DOHH2 (cell line): Measurements from ENCODE around the gene SESN2.

Source experiments
- H3F3A ChIP-seq: fragments of 200-600 bp; sonication (generic), shearing (Covaris generic); 2 replicates; pipeline ENCODE4 v1.6.0; 2016; ENCODE audit warnings: antibody characterized with exemption, mild to moderate bottlenecking; ENCODE audit not compliant: control insufficient read depth, insufficient read depth
- H3K27ac ChIP-seq: fragments of 200-600 bp; sonication (generic); 2 replicates; pipeline ENCODE4 v1.5.1; 2014; ENCODE audit warnings: low read depth, mild to moderate bottlenecking, low read length, moderate library complexity
- H3K27me3 ChIP-seq: fragments of 200-600 bp; sonication (generic); 2 replicates; pipeline ENCODE4 v1.6.1; 2014; ENCODE audit warnings: mild to moderate bottlenecking, low read length, mixed read lengths; ENCODE audit not compliant: control insufficient read depth
- H3K36me3 ChIP-seq: fragments of 200-600 bp; sonication (generic); 2 replicates; pipeline ENCODE4 v1.6.1; 2014; ENCODE audit warnings: mild to moderate bottlenecking, low read length, moderate library complexity, mixed read lengths; ENCODE audit not compliant: control insufficient read depth
- H3K4me1 ChIP-seq: fragments of 200-600 bp; sonication (generic); 2 replicates; pipeline ENCODE4 v1.6.1; 2014; ENCODE audit warnings: mild to moderate bottlenecking, low read length, mixed read lengths; ENCODE audit not compliant: control insufficient read depth
- H3K4me2 ChIP-seq: fragments of 200-600 bp; sonication (generic); 2 replicates; pipeline ENCODE4 v1.6.0; 2014; ENCODE audit warnings: mild to moderate bottlenecking, low read length, moderate library complexity
- H3K4me3 ChIP-seq: fragments of 200-600 bp; sonication (generic); 2 replicates; pipeline ENCODE4 v1.5.1; 2014; ENCODE audit warnings: mild to moderate bottlenecking, low read length, mixed read lengths
- H3K79me2 ChIP-seq: fragments of 200-600 bp; sonication (generic); 2 replicates; pipeline ENCODE4 v1.6.1; 2014; ENCODE audit warnings: mild to moderate bottlenecking, low read length, mixed read lengths; ENCODE audit not compliant: control insufficient read depth
- H3K9me2 ChIP-seq: fragments of 200-600 bp; sonication (generic); replicated peaks from 2 replicates; pipeline ENCODE4 v1.6.1; 2014; ENCODE audit warnings: mild to moderate bottlenecking, low read length, mixed read lengths; ENCODE audit not compliant: control insufficient read depth
- H3K9me3 ChIP-seq: fragments of 200-600 bp; sonication (generic); 2 replicates; pipeline ENCODE4 v1.6.1; 2014; ENCODE audit warnings: antibody characterized with exemption, low read length, mixed read lengths; ENCODE audit not compliant: control insufficient read depth, insufficient read depth
- H4K20me1 ChIP-seq: fragments of 200-600 bp; sonication (generic); 2 replicates; pipeline ENCODE4 v1.6.0; 2014; ENCODE audit warnings: low read depth, mild to moderate bottlenecking, antibody characterized with exemption, low read length, moderate library complexity; ENCODE audit not compliant: control insufficient read depth, insufficient read depth
- CTCF ChIP-seq: fragments of 200-600 bp; sonication (generic); IDR thresholded peaks from one replicate; pipeline ENCODE4 v1.5.1; 2014; ENCODE audit warnings: antibody characterized with exemption, mild to moderate bottlenecking, low read depth, low read length; ENCODE audit not compliant: poor library complexity, severe bottlenecking
- EZH2phosphoT487 ChIP-seq: fragments of 200-600 bp; sonication (generic); IDR thresholded peaks from 2 replicates; pipeline ENCODE4 v1.6.1; 2017; ENCODE audit warnings: borderline replicate concordance, mild to moderate bottlenecking, antibody characterized with exemption, low read length, moderate library complexity, mixed read lengths

Gene SESN2

GRCh38 chr1:28256197-28256827 lies 3.0 kb upstream of the SESN2 start:
- H3K4me2 ChIP-seq = no peak overlapping the region
- TF ChIP-seq EZH2phosphoT487 (no peak), CTCF (no peak)
- H3K79me2 ChIP-seq = peaks cover 19% of the 10 kb centered on the region
- no peaks in the 10 kb centered on the region for H3F3A ChIP-seq
- H3K4me1 ChIP-seq = peaks cover 16% of the 10 kb centered on the region
- no peak overlapping the region for H3K27ac ChIP-seq
- peaks cover 7% of the 10 kb centered on the region for H4K20me1 ChIP-seq
- H3K9me2 ChIP-seq = no peaks in the 10 kb centered on the region
- no peaks in the 10 kb centered on the region for H3K9me3 ChIP-seq
- H3K4me3 ChIP-seq = no peak overlapping the region
- 0 out of 2 replicates have a peak, but pooled peaks cover 3% of the 10 kb centered on the region for H3K36me3 ChIP-seq
- peaks cover 2% of the 10 kb centered on the region; the same call in 1 of the 2 replicates for H3K27me3 ChIP-seq

DNA sequence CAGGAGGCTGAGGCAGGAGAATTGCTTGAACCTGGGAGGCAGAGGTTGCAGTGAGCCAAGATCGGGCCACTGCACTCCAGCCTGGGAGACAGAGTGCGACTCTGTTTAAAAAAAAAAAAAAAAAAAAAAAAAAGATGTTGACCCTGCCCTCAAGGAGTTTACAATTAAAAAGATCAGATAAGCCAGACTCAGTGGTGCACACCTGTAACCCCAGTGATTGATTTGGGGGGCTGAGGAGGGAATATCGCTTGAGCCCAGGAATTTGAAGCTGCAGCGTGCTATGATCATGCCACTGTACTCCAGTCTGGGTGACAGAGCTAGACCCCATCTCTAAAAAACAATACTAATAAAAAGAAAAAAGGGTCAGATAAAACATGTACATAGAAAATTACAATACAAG lies 1.6 kb upstream of the SESN2 start:
- H3K27me3 ChIP-seq = peaks cover 2% of the 10 kb centered on the region; the same call in 1 of the 2 replicates
- H3K4me3 ChIP-seq = no peak overlapping the region
- H3K9me2 ChIP-seq = no peaks in the 10 kb centered on the region
- 0 out of 2 replicates have a peak, but pooled peaks cover 3% of the 10 kb centered on the region for H3K36me3 ChIP-seq
- TF ChIP-seq CTCF (no peak), EZH2phosphoT487 (no peak)
- H3K27ac ChIP-seq = no peak overlapping the region
- peaks cover 30% of the 10 kb centered on the region for H3K79me2 ChIP-seq
- peaks cover 9% of the 10 kb centered on the region for H4K20me1 ChIP-seq
- H3K4me1 ChIP-seq = peaks cover 19% of the 10 kb centered on the region
- H3K4me2 ChIP-seq = no peak overlapping the region
- H3F3A ChIP-seq = no peaks in the 10 kb centered on the region
- H3K9me3 ChIP-seq = no peaks in the 10 kb centered on the region

- Histone ChIP-seq H3K36me3 (0 out of 2 replicates have a peak, but pooled peaks cover 3% of the 10 kb centered on the region), H3K4me1 (peaks cover 19% of the 10 kb centered on the region), H3K27me3 (peaks cover 2% of the 10 kb centered on the region; the same call in 1 of the 2 replicates), H3K9me3 (no peaks in the 10 kb centered on the region), H3K4me2 (peak overlapping the region; percentile 65), H3K79me2 (peaks cover 40% of the 10 kb centered on the region), H3F3A (no peaks in the 10 kb centered on the region), H4K20me1 (peaks cover 9% of the 10 kb centered on the region), H3K27ac (no peak overlapping the region), H3K9me2 (no peaks in the 10 kb centered on the region), H3K4me3 (peak overlapping the region; percentile 96)
- no peak for TF ChIP-seq CTCF
- TF ChIP-seq EZH2phosphoT487 = no peak
These were observed 578 bp upstream of the SESN2 start for GRCh38 chr1:28258628-28259251.
